ENCODE measurements around the gene TMCO6. TPM values are rescaled to one million over a fixed set of nuclear protein-coding genes. Genes with fewer than 3 reads are reported as not detected.
"Not testable (repeated sequence)": the region's sequence is repeated elsewhere in the genome, so short reads cannot be mapped to it uniquely, and the experiment has no call there.

TMCO6 gene
- total RNA-seq, 1 donor from 2014 or later: 40.7 TPM

GRCh38 chr5:140607031-140607430 is 32.2 kb upstream of the TMCO6 start:
- Mint-ChIP-seq H3K27me3 (ENCODE audit: low read depth) (peaks cover 10% of the 10 kb centered on the region), H3K9me3 (no peaks in the 10 kb centered on the region), H3K4me3 (ENCODE audit: low read depth) (no peak overlapping the region), H3K36me3 (ENCODE audit: low read depth) (no peaks in the 10 kb centered on the region), H3K27ac (no peak overlapping the region), H3K4me1 (ENCODE audit: low read depth) (peaks cover 4% of the 10 kb centered on the region)
- intact Hi-C loops (cut with micrococcal nuclease): no loop called here
- DNase-seq (ENCODE audit: low spot score): no peak

- Mint-ChIP-seq H3K4me1 (ENCODE audit: low read depth) (peaks cover 4% of the 10 kb centered on the region), H3K27me3 (ENCODE audit: low read depth) (peaks cover 10% of the 10 kb centered on the region), H3K27ac (no peak overlapping the region), H3K9me3 (no peaks in the 10 kb centered on the region), H3K4me3 (ENCODE audit: low read depth) (no peak overlapping the region), H3K36me3 (ENCODE audit: low read depth) (no peaks in the 10 kb centered on the region)
- DNase-seq (ENCODE audit: low spot score): no peak
- intact Hi-C loops (cut with micrococcal nuclease): no loop called here
Measured at GRCh38 chr5:140608722-140609121, 30.5 kb upstream of the TMCO6 start.

- Mint-ChIP-seq H3K9me3 (no peaks in the 10 kb centered on the region), H3K27ac (no peak overlapping the region), H3K36me3 (ENCODE audit: low read depth) (no peaks in the 10 kb centered on the region), H3K4me1 (ENCODE audit: low read depth) (peaks cover 4% of the 10 kb centered on the region), H3K4me3 (ENCODE audit: low read depth) (no peak overlapping the region), H3K27me3 (ENCODE audit: low read depth) (peaks cover 10% of the 10 kb centered on the region)
- no peak for DNase-seq (ENCODE audit: low spot score)
- intact Hi-C loops (cut with micrococcal nuclease): no loop called here
Measured at GRCh38 chr5:140609126-140609525, 30.1 kb upstream of the TMCO6 start.

DNA sequence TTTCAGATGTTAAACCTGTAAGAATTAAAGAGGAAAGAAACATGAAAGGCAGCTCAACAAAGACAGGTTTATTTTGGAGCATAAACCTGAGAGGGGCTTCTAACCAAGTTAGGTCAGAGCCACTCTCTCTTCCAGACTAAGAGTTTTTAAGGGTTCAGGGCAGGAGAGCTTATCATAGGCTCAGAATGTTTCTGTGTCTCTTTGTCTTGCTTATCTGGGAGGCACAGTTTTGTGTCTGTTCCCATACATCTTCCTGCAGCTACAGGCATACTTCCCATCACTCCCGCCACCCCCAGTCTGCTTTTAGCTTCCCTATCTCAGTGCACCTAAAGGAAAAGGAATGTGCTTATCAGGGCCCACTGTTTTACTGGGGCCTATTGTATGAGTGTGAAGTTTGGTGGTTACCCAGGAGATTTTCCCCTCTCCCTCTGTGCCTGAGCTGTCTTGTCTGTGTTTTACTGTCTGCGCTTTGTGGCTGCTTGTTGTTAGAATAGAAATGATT is 28.2 kb upstream of the TMCO6 start:
- Mint-ChIP-seq H3K27me3 (ENCODE audit: low read depth) (peaks cover 5% of the 10 kb centered on the region), H3K9me3 (no peaks in the 10 kb centered on the region), H3K4me3 (ENCODE audit: low read depth) (no peak overlapping the region), H3K27ac (no peak overlapping the region), H3K4me1 (ENCODE audit: low read depth) (peaks cover 4% of the 10 kb centered on the region), H3K36me3 (ENCODE audit: low read depth) (no peaks in the 10 kb centered on the region)
- intact Hi-C loops (cut with micrococcal nuclease): no loop called here
- DNase-seq (ENCODE audit: low spot score): no peak

- intact Hi-C loops (cut with micrococcal nuclease): no loop called here
- H3K27ac Mint-ChIP-seq: no peak overlapping the region
- peaks cover under 1% of the 10 kb centered on the region for H3K9me3 Mint-ChIP-seq
Measured at GRCh38 chr5:140622301-140622700, 16.9 kb upstream of the TMCO6 start.

DNA sequence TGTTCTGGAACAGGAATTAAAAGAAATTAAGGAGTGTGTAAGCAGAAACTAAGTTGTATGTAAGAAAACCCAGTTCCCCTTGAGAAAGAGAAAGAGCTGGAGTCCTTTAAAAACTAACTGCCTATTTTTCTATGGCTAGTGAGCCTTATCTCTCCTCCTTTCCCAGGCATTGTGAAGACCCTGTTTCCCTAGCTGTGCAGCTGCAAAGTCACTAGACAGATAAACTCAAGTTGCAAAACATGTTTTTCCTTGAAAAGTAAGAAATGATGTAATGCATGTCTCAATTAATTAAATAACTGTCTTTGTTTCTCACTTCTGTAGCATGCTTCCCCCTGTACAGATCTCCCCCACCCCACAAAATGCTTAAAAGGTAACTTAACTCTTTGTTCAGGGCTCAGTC is 16.2 kb upstream of the TMCO6 start:
- H3K4me3 Mint-ChIP-seq (ENCODE audit: low read depth); H3K9me3 Mint-ChIP-seq; H3K27ac Mint-ChIP-seq; H3K4me1 Mint-ChIP-seq (ENCODE audit: low read depth); DNase-seq (ENCODE audit: low spot score); intact Hi-C loops (cut with micrococcal nuclease); H3K36me3 Mint-ChIP-seq (ENCODE audit: low read depth): not testable (repeated sequence)
- peaks cover 26% of the 10 kb centered on the region for H3K27me3 Mint-ChIP-seq (ENCODE audit: low read depth)

More at GRCh38 chr5:140622301-140622700, 16.9 kb upstream of the TMCO6 start:
- peaks cover 28% of the 10 kb centered on the region for H3K27me3 Mint-ChIP-seq (ENCODE audit: low read depth)
- H3K36me3 Mint-ChIP-seq (ENCODE audit: low read depth): no peaks in the 10 kb centered on the region
- H3K4me1 Mint-ChIP-seq (ENCODE audit: low read depth): no peaks in the 10 kb centered on the region
- H3K4me3 Mint-ChIP-seq (ENCODE audit: low read depth): no peak overlapping the region
- DNase-seq (ENCODE audit: low spot score): no peak

- DNase-seq (ENCODE audit: low spot score); H3K36me3 Mint-ChIP-seq (ENCODE audit: low read depth); intact Hi-C loops (cut with micrococcal nuclease); H3K4me1 Mint-ChIP-seq (ENCODE audit: low read depth); H3K27ac Mint-ChIP-seq; H3K4me3 Mint-ChIP-seq (ENCODE audit: low read depth): not testable (repeated sequence)
- Mint-ChIP-seq H3K9me3 (peaks cover 11% of the 10 kb centered on the region), H3K27me3 (ENCODE audit: low read depth) (peaks cover 15% of the 10 kb centered on the region)
Measured at GRCh38 chr5:140624886-140625285, 14.4 kb upstream of the TMCO6 start.

DNA sequence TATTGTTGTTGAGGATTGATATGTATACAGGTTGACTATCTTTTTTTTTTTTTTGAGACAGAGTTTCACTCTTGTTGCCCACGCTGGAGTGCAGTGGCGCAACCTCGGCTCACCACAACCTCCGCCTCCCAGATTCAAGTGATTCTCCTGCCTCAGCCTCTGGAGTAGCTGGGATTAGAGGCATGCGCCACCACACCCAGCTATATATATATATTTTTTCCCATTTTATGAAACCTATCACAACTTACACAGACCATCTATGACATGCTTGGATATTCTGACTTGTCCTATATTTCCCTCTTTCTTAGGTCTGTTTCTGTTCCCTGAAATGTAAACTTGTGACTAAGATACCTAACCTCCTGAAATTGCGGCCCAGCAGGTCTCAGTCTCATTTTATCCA is 11.3 kb upstream of the TMCO6 start:
- intact Hi-C loops (cut with micrococcal nuclease): no loop called here
- H3K36me3 Mint-ChIP-seq (ENCODE audit: low read depth): no peaks in the 10 kb centered on the region
- H3K4me3 Mint-ChIP-seq (ENCODE audit: low read depth): no peak overlapping the region
- H3K27me3 Mint-ChIP-seq (ENCODE audit: low read depth): peaks cover 17% of the 10 kb centered on the region
- H3K9me3 Mint-ChIP-seq: peaks cover 11% of the 10 kb centered on the region
- no peak overlapping the region for H3K27ac Mint-ChIP-seq
- no peak for DNase-seq (ENCODE audit: low spot score)
- H3K4me1 Mint-ChIP-seq (ENCODE audit: low read depth): peaks cover 12% of the 10 kb centered on the region

DNA sequence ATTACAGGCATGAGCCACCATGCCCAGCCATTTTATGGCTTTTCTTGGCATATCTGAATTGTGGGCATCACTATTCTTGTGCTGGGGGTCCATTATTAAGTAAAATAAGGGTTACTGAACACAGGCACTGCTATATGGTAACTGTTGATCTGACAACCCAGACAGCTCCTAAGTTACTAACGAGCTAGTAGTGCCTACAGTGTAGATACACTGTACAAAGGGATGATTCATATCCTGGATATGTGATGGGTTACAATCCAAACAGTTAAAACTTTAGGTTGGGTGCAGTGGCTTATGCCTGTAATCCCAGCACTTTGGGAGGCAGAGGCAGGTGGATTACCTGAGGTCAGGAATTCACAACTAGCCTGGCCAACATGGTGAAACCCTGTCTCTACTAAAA is 10.5 kb upstream of the TMCO6 start:
- Mint-ChIP-seq H3K27me3 (ENCODE audit: low read depth) (peaks cover 18% of the 10 kb centered on the region), H3K4me1 (ENCODE audit: low read depth) (peaks cover 18% of the 10 kb centered on the region), H3K36me3 (ENCODE audit: low read depth) (no peaks in the 10 kb centered on the region), H3K4me3 (ENCODE audit: low read depth) (no peak overlapping the region), H3K9me3 (peaks cover 11% of the 10 kb centered on the region), H3K27ac (no peak overlapping the region)
- intact Hi-C loops (cut with micrococcal nuclease): no loop called here
- no peak for DNase-seq (ENCODE audit: low spot score)

DNA sequence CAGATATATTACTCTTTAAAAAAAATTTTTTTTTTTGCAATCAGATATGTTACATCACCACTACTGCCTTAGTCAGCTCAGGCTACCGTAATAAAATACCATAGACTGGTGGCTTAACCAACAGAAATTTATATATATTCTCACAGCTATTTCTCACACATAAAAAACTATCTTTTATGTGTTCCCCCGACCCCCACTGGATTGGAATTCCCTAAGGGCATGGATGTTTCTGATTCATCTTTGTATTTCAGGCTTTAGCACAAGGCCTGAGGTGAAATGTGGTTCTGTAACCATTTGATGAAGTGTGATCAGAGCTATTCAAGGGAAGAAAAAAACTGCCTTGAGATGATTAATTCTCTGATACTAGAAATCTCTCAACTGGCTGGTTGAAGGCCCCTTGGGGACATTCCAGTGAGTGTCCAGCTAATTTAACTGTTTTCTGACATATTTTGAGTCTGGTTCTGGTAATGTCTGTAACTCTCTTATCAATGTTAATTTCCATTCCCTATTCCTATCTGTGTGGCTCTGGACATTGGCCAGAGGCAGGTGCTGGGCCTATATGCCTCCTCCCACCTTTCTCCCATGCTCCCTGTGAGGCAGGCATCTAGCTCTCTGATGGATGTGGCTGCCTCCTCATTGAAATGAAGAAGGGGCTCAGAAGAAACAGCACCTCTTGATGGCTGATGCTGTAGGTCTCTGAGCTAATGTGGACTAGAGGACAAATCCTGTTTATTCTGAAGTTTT is 8.8 kb upstream of the TMCO6 start:
- Mint-ChIP-seq H3K27me3 (ENCODE audit: low read depth) (peaks cover 17% of the 10 kb centered on the region), H3K9me3 (peaks cover 11% of the 10 kb centered on the region), H3K4me3 (ENCODE audit: low read depth) (no peak overlapping the region), H3K27ac (no peak overlapping the region), H3K4me1 (ENCODE audit: low read depth) (peaks cover 23% of the 10 kb centered on the region), H3K36me3 (ENCODE audit: low read depth) (no peaks in the 10 kb centered on the region)
- intact Hi-C loops (cut with micrococcal nuclease): loop anchor here (10.0 kb wide), 1 partner anchor 376 kb away; no protein-coding TSS in a partner anchor
- no peak for DNase-seq (ENCODE audit: low spot score)

DNA sequence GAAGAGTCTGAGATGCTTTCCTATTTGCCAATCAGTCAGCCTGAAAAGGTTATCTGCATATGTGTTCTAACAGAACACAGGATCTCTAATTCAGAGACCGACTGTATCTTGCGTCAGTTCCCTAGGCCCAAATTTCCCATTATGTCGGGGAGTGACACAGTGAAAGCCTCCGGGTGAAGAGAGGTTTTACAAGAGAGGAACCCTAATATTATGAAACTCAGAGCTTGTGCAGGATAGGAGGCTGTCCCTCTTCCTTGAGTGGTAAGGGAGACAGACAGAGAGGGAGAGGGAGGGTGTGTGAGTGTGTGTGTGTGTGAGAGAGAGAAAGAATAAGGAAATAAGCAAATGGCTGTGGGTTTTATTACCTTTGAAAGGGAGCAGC is 8.2 kb upstream of the TMCO6 start:
- peaks cover 11% of the 10 kb centered on the region for H3K9me3 Mint-ChIP-seq
- peaks cover 23% of the 10 kb centered on the region for H3K4me1 Mint-ChIP-seq (ENCODE audit: low read depth)
- no peak overlapping the region for H3K27ac Mint-ChIP-seq
- no peak for DNase-seq (ENCODE audit: low spot score)
- no peaks in the 10 kb centered on the region for H3K36me3 Mint-ChIP-seq (ENCODE audit: low read depth)
- peaks cover 14% of the 10 kb centered on the region for H3K27me3 Mint-ChIP-seq (ENCODE audit: low read depth)
- intact Hi-C loops (cut with micrococcal nuclease): loop anchor here (10.0 kb wide), 1 partner anchor 376 kb away; no protein-coding TSS in a partner anchor
- H3K4me3 Mint-ChIP-seq (ENCODE audit: low read depth): peak overlapping the region; percentile 50

DNA sequence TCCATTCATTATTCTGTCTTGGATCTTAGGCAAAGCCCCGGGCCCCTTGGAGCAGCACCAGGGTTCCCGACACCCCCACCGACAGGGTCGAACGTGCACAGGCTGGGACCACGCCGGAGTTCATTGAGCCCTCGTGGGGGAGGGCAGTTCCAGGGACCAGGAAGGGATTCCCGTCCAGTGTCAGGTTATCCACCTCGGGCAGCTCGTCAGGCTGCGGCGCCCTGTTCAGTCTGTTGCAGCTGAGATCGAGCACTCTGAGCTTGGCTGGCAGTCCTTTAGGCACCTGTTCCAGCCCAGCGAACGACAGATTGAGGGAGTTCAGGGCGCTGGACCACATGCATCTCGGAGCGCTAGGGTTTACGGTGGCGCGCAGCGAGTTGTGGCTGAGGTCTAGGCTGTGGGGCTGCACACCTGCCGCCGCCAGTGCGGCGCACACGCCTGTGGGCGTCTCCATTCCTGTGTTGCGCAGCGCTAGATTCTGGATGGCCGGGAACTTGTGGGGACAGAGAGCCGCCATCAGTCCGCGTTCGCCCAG is 7.4 kb upstream of the TMCO6 start:
- Mint-ChIP-seq H3K4me1 (ENCODE audit: low read depth) (peaks cover 23% of the 10 kb centered on the region), H3K9me3 (peaks cover 11% of the 10 kb centered on the region), H3K4me3 (ENCODE audit: low read depth) (peak overlapping the region; percentile 80), H3K36me3 (ENCODE audit: low read depth) (no peaks in the 10 kb centered on the region), H3K27ac (no peak overlapping the region), H3K27me3 (ENCODE audit: low read depth) (peaks cover 14% of the 10 kb centered on the region)
- intact Hi-C loops (cut with micrococcal nuclease): loop anchor here (10.0 kb wide), 1 partner anchor 377 kb away; no protein-coding TSS in a partner anchor
- DNase-seq (ENCODE audit: low spot score): no peak

DNA sequence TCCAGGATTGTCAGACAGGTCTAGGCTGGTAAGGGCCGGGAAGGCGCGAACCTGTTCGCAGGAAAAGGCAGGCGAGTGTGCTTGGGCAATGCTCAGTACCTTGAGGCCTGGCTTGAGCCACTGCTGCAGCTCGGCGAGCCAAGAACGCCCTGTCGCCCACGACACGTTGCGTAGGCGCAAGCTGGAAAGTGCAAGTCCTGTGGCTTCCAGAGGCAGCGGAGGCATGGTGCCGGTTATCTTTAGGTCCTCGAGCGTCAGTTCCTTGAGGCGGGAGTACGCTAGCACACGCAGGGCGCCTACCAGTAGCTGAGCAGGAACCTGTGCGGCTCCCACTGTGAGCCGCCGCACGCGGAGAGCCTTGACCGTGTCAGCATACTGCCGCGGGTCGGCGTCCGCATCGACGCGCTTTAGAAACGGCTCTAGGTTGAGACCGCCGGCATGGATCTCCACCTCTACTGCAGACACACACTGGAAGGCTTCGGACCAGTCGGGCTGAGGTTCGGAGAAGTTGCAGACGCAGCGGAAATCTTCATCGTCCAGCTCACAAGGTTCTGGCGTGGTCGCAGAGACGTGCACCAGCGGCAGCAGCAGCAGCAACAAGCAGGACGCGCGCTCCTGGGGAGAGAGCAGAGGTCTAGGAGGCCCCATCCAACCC is 6.8 kb upstream of the TMCO6 start:
- peak overlapping the region; percentile 80 for H3K4me3 Mint-ChIP-seq (ENCODE audit: low read depth)
- peaks cover 14% of the 10 kb centered on the region for H3K27me3 Mint-ChIP-seq (ENCODE audit: low read depth)
- no peaks in the 10 kb centered on the region for H3K36me3 Mint-ChIP-seq (ENCODE audit: low read depth)
- peak; percentile 27 for DNase-seq (ENCODE audit: low spot score)
- intact Hi-C loops (cut with micrococcal nuclease): loop anchor here (10.0 kb wide), 1 partner anchor 378 kb away; no protein-coding TSS in a partner anchor
- peaks cover 9% of the 10 kb centered on the region for H3K9me3 Mint-ChIP-seq
- no peak overlapping the region for H3K27ac Mint-ChIP-seq
- H3K4me1 Mint-ChIP-seq (ENCODE audit: low read depth): peaks cover 23% of the 10 kb centered on the region
